Measurements from ENCODE around the gene HMGB4.
A peak's percentile ranks its signal among the peaks of the same experiment; 100 is the strongest.

Gene HMGB4

GRCh38 chr1:33849211-33849610, 14.7 kb upstream of the HMGB4 start:
- no peak for DNase-seq

- DNase-seq = peak; percentile 19
These were observed 13.4 kb upstream of the HMGB4 start for GRCh38 chr1:33850481-33850880.

GRCh38 chr1:33852711-33853110, 11.2 kb upstream of the HMGB4 start:
- DNase-seq = no peak

- DNase-seq = no peak
These were observed 10.4 kb upstream of the HMGB4 start for GRCh38 chr1:33853431-33853830.

- no peak for DNase-seq
These were observed 9.8 kb upstream of the HMGB4 start for GRCh38 chr1:33854091-33854490.

GRCh38 chr1:33860671-33861070, 3.2 kb upstream of the HMGB4 start:
- no peak for DNase-seq

- DNase-seq = no peak
These were observed 846 bp downstream of the HMGB4 start for GRCh38 chr1:33864460-33865389.

- DNase-seq = no peak
These were observed 2.4 kb downstream of the HMGB4 start for GRCh38 chr1:33866281-33866680.

GRCh38 chr1:33867684-33868083, 3.8 kb downstream of the HMGB4 start:
- DNase-seq = no peak

- DNase-seq = no peak
These were observed 8.4 kb downstream of the HMGB4 start for GRCh38 chr1:33872275-33872674.

GRCh38 chr1:33872683-33873082, 8.8 kb downstream of the HMGB4 start:
- DNase-seq = no peak

- DNase-seq = no peak
These were observed 10.8 kb downstream of the HMGB4 start for GRCh38 chr1:33874636-33875035.

GRCh38 chr1:33875862-33876261, 12.0 kb downstream of the HMGB4 start:
- no peak for DNase-seq

- DNase-seq = no peak
These were observed 13.2 kb downstream of the HMGB4 start for GRCh38 chr1:33876970-33877650.

GRCh38 chr1:33878392-33878791, 14.5 kb downstream of the HMGB4 start:
- no peak for DNase-seq

GRCh38 chr1:33880305-33880704, 16.4 kb downstream of the HMGB4 start:
- no peak for DNase-seq

- DNase-seq = no peak
These were observed 22.6 kb downstream of the HMGB4 start for GRCh38 chr1:33886496-33886895.

- no peak for DNase-seq
These were observed 29.4 kb downstream of the HMGB4 start for GRCh38 chr1:33893147-33893830.

- DNase-seq = no peak
These were observed 31.5 kb downstream of the HMGB4 start for GRCh38 chr1:33895396-33895795.

- DNase-seq = no peak
These were observed 32.1 kb downstream of the HMGB4 start for GRCh38 chr1:33895976-33896375.

GRCh38 chr1:33897092-33897725, 33.3 kb downstream of the HMGB4 start:
- no peak for DNase-seq

GRCh38 chr1:33898406-33898805, 34.5 kb downstream of the HMGB4 start:
- no peak for DNase-seq

- DNase-seq = no peak
These were observed 35.0 kb downstream of the HMGB4 start for GRCh38 chr1:33898881-33899280.

Data from NCI-H2227 treated with DMSO at 0.1 percent for 48 hours (cell line).